ENCODE data around the gene SDK2. TPM values are rescaled to one million over a fixed set of nuclear protein-coding genes. Genes with fewer than 3 reads are reported as not detected.

Gene SDK2
- total and polyA plus RNA-seq, 2 experiments from 2014 or later, result 0.74 to 5.1 TPM

DNA sequence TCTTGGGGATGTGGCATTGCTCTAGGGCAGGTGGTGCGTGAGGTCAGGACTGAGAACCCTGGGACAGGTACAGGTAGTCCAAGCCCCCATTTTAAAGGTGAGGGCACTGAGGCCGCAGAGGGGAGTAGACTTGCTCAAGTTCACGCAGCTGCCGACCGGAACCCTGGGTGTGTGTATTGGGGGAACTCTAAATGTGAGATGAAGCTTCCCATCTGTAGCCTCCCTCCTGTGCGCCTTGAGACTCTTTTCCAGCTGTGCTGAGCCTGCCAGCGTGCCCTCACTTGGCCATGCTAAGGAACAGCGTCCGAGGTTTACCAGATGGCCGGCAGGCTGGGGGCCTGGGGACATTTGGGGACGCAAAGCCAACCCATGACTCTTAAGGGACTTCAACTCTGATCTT lies 253.4 kb downstream of the SDK2 start (continued):
- TF ChIP-seq, protein P1, sequence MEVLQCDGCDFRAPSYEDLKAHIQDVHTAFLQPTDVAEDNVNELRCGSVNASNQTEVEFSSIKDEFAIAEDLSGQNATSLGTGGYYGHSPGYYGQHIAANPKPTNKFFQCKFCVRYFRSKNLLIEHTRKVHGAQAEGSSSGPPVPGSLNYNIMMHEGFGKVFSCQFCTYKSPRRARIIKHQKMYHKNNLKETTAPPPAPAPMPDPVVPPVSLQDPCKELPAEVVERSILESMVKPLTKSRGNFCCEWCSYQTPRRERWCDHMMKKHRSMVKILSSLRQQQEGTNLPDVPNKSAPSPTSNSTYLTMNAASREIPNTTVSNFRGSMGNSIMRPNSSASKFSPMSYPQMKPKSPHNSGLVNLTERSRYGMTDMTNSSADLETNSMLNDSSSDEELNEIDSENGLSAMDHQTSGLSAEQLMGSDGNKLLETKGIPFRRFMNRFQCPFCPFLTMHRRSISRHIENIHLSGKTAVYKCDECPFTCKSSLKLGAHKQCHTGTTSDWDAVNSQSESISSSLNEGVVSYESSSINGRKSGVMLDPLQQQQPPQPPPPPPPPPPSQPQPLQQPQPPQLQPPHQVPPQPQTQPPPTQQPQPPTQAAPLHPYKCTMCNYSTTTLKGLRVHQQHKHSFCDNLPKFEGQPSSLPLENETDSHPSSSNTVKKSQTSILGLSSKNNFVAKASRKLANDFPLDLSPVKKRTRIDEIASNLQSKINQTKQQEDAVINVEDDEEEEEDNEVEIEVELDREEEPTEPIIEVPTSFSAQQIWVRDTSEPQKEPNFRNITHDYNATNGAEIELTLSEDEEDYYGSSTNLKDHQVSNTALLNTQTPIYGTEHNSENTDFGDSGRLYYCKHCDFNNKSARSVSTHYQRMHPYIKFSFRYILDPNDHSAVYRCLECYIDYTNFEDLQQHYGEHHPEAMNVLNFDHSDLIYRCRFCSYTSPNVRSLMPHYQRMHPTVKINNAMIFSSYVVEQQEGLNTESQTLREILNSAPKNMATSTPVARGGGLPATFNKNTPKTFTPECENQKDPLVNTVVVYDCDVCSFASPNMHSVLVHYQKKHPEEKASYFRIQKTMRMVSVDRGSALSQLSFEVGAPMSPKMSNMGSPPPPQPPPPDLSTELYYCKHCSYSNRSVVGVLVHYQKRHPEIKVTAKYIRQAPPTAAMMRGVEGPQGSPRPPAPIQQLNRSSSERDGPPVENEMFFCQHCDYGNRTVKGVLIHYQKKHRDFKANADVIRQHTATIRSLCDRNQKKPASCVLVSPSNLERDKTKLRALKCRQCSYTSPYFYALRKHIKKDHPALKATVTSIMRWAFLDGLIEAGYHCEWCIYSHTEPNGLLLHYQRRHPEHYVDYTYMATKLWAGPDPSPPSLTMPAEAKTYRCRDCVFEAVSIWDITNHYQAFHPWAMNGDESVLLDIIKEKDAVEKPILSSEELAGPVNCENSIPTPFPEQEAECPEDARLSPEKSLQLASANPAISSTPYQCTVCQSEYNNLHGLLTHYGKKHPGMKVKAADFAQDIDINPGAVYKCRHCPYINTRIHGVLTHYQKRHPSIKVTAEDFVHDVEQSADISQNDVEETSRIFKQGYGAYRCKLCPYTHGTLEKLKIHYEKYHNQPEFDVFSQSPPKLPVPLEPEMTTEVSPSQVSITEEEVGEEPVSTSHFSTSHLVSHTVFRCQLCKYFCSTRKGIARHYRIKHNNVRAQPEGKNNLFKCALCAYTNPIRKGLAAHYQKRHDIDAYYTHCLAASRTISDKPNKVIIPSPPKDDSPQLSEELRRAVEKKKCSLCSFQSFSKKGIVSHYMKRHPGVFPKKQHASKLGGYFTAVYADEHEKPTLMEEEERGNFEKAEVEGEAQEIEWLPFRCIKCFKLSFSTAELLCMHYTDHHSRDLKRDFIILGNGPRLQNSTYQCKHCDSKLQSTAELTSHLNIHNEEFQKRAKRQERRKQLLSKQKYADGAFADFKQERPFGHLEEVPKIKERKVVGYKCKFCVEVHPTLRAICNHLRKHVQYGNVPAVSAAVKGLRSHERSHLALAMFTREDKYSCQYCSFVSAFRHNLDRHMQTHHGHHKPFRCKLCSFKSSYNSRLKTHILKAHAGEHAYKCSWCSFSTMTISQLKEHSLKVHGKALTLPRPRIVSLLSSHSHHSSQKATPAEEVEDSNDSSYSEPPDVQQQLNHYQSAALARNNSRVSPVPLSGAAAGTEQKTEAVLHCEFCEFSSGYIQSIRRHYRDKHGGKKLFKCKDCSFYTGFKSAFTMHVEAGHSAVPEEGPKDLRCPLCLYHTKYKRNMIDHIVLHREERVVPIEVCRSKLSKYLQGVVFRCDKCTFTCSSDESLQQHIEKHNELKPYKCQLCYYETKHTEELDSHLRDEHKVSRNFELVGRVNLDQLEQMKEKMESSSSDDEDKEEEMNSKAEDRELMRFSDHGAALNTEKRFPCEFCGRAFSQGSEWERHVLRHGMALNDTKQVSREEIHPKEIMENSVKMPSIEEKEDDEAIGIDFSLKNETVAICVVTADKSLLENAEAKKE (CRISPR knock-in tag; IDR thresholded peaks at IDR 0.05), result no peak
- TF ChIP-seq ZNF331 (CRISPR knock-in tag; IDR thresholded peaks at IDR 0.05; ENCODE audit: low read depth) (no peak), POLR2AphosphoS5 (IDR thresholded peaks at IDR 0.05; ENCODE audit: low read depth) (no peak)

DNA sequence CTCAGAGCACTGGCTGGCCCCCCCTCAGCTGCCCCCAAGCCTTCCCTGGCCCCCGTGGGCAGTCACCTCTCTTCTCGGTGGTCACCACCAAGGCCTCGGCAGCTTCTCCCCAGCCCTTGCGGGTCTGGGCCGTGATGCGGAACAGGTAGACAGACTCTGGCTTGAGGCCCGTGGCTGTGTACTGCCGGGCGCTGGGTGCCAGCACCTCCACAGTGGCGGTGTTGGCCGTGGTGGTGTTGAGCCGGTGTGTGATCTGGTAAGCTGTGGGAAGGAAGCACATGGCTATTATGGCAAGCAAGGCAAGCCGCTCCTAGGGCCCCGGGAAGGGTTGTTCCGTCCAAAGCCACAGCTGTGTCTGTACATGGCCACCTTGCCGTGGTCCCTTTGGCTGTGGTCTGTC lies 254.0 kb downstream of the SDK2 start:
- Histone ChIP-seq H2AFZ (no peak overlapping the region), H3K4me2 (no peak overlapping the region), H3K4me1 (ENCODE audit: insufficient read depth) (no peaks in the 10 kb centered on the region), H3K27ac (ENCODE audit: low read depth) (no peak overlapping the region), H3K9me2 (ENCODE audit: insufficient read depth) (no peaks in the 10 kb centered on the region), H3K79me2 (replicated peaks; ENCODE audit: insufficient read depth) (no peaks in the 10 kb centered on the region), H3K36me3 (ENCODE audit: insufficient read depth) (no peaks in the 10 kb centered on the region), H3K4me3 (no peak overlapping the region), H3K27me3 (ENCODE audit: insufficient read depth) (no peaks in the 10 kb centered on the region), H3F3A (replicated peaks; ENCODE audit: low read depth) (no peaks in the 10 kb centered on the region), H4K20me1 (replicated peaks; ENCODE audit: insufficient read depth) (no peaks in the 10 kb centered on the region)
- Mint-ChIP-seq H3K27me3 (ENCODE audit: insufficient read depth, low read depth, poor library complexity) (peaks cover 15% of the 10 kb centered on the region), H3K9me3 (no peaks in the 10 kb centered on the region), H3K36me3 (ENCODE audit: low read depth) (no peaks in the 10 kb centered on the region), H3K4me3 (no peak overlapping the region), H3K27ac (no peak overlapping the region), H3K4me1 (peaks cover 6% of the 10 kb centered on the region; the same call in 1 of the 3 replicates)
- DNase-seq (ENCODE audit: low spot score) (no peak), ATAC-seq (no peak)
- TF ChIP-seq NANOG (IDR thresholded peaks at IDR 0.05; ENCODE audit: borderline replicate concordance) (no peak), POLR2AphosphoS5 (IDR thresholded peaks at IDR 0.05; ENCODE audit: low read depth) (no peak), STAT1 (IDR thresholded peaks at IDR 0.05; ENCODE audit: unreplicated experiment) (no peak), ZNF331 (CRISPR knock-in tag; IDR thresholded peaks at IDR 0.05; ENCODE audit: low read depth) (no peak), EZH2phosphoT487 (IDR thresholded peaks at IDR 0.05; ENCODE audit: unreplicated experiment) (no peak), JUNB (IDR thresholded peaks at IDR 0.05; ENCODE audit: unreplicated experiment) (no peak)
- TF ChIP-seq, protein P2, sequence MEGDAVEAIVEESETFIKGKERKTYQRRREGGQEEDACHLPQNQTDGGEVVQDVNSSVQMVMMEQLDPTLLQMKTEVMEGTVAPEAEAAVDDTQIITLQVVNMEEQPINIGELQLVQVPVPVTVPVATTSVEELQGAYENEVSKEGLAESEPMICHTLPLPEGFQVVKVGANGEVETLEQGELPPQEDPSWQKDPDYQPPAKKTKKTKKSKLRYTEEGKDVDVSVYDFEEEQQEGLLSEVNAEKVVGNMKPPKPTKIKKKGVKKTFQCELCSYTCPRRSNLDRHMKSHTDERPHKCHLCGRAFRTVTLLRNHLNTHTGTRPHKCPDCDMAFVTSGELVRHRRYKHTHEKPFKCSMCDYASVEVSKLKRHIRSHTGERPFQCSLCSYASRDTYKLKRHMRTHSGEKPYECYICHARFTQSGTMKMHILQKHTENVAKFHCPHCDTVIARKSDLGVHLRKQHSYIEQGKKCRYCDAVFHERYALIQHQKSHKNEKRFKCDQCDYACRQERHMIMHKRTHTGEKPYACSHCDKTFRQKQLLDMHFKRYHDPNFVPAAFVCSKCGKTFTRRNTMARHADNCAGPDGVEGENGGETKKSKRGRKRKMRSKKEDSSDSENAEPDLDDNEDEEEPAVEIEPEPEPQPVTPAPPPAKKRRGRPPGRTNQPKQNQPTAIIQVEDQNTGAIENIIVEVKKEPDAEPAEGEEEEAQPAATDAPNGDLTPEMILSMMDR (conservative IDR thresholded peaks at IDR 0.05; ENCODE audit: low read depth in 2 of 2), result no peak
- TF ChIP-seq, protein P1 (CRISPR knock-in tag; IDR thresholded peaks at IDR 0.05), result no peak
